Vagina (tissue), 2 donors: ENCODE measurements around the gene MARF1.

Source experiments
- CTCF ChIP-seq, 3 experiments: fragments of 450-650 bp in 2 of 3; fragments of 200-600 bp in 1 of 3; sonication (generic) in 1 of 3; IDR thresholded peaks; one replicate each; pipeline ENCODE4 v1.5.1; 2017 to 2019; ENCODE audit warnings: antibody characterized with exemption in 3 of 3, mild to moderate bottlenecking in 2 of 3, moderate library complexity in 2 of 3
- POLR2AphosphoS5 ChIP-seq, 2 donors: sonication (generic); formaldehyde crosslinking; IDR thresholded peaks; one replicate each; pipeline ENCODE4 v1.9.0; 2017; ENCODE audit warnings: antibody characterized with exemption in 2 of 2, mild to moderate bottlenecking in 2 of 2, low read depth in 1 of 2; ENCODE audit not compliant: insufficient read depth in 1 of 2

GRCh38 chr16:15592324-15592723 is 50.6 kb downstream of the MARF1 start:
- no peak for TF ChIP-seq CTCF (IDR thresholded peaks at IDR 0.05)
- TF ChIP-seq POLR2AphosphoS5 (IDR thresholded peaks at IDR 0.05; ENCODE audit: insufficient read depth in 1 of 2, low read depth in 1 of 2) = peak in 1 of 2 donors; percentile 37
